SK-N-SH treated with all-trans-retinoic acid at 6 μM for 48 hours (cell line): ENCODE data around the gene RXRA.

ENCODE experiments used
- ATAC-seq: fragments of 200-7000 bp; cut with Tn5 transposase; 3 replicates; pipeline ENCODE4 v1.9.1; 2020; ENCODE audit warnings: mild to moderate bottlenecking, moderate library complexity
- ARNTL ChIP-seq: fragments of 450-650 bp; formaldehyde crosslinking; IDR thresholded peaks from 2 replicates; pipeline ENCODE4 v1.5.0; 2020; ENCODE audit warnings: low read depth, mild to moderate bottlenecking, moderate library complexity, borderline replicate concordance
- BACH2 ChIP-seq: fragments of 250-450 bp; sonication (Bioruptor Pico); IDR thresholded peaks from 2 replicates; pipeline ENCODE4 v1.9.0; 2021; ENCODE audit warnings: mild to moderate bottlenecking, borderline replicate concordance
- CREB5 ChIP-seq: fragments of 250-450 bp; sonication (Bioruptor Pico); IDR thresholded peaks from 2 replicates; pipeline ENCODE4 v1.5.1; 2020; ENCODE audit warnings: low read depth, mild to moderate bottlenecking, moderate library complexity
- CSDC2 ChIP-seq: fragments of 250-450 bp; sonication (Bioruptor Pico); IDR thresholded peaks from 2 replicates; pipeline ENCODE4 v1.5.0; 2020; ENCODE audit warnings: mild to moderate bottlenecking, moderate library complexity
- CSRNP3 ChIP-seq: fragments of 250-450 bp; sonication (Bioruptor Pico); IDR thresholded peaks from 2 replicates; pipeline ENCODE4 v1.5.1; 2021; ENCODE audit warnings: mild to moderate bottlenecking, moderate library complexity
- ESRRG ChIP-seq: fragments of 250-450 bp; sonication (Bioruptor Pico); IDR thresholded peaks from 2 replicates; pipeline ENCODE4 v1.6.1; 2021; ENCODE audit warnings: mild to moderate bottlenecking
- GLIS3 ChIP-seq: fragments of 250-450 bp; sonication (Bioruptor Pico); IDR thresholded peaks from 2 replicates; pipeline ENCODE4 v1.5.0; 2020; ENCODE audit warnings: mild to moderate bottlenecking, moderate library complexity
- ISL1 ChIP-seq: fragments of 250-450 bp; sonication (Bioruptor Pico); IDR thresholded peaks from 2 replicates; pipeline ENCODE4 v2.1.2; 2022; ENCODE audit warnings: mild to moderate bottlenecking, moderate library complexity
- OSR1 ChIP-seq: fragments of 250-450 bp; sonication (Bioruptor Pico); IDR thresholded peaks from 2 replicates; pipeline ENCODE4 v1.8.0; 2022; ENCODE audit warnings: moderate library complexity, mild to moderate bottlenecking, inconsistent platforms
- POU6F1 ChIP-seq: fragments of 250-450 bp; sonication (Bioruptor Pico); IDR thresholded peaks from 2 replicates; pipeline ENCODE4 v1.8.0; 2021; ENCODE audit warnings: low read depth, mild to moderate bottlenecking, moderate library complexity, borderline replicate concordance
- PPARA ChIP-seq: fragments of 250-450 bp; sonication (Bioruptor Pico); IDR thresholded peaks from 2 replicates; pipeline ENCODE4 v1.5.0; 2020; ENCODE audit warnings: mild to moderate bottlenecking, borderline replicate concordance
- RARB ChIP-seq: fragments of 250-450 bp; sonication (Bioruptor Pico); IDR thresholded peaks from 2 replicates; pipeline ENCODE4 v1.8.0; 2021; ENCODE audit warnings: mild to moderate bottlenecking, moderate library complexity
- SNAI2 ChIP-seq: fragments of 250-450 bp; sonication (Bioruptor Pico); IDR thresholded peaks from 2 replicates; pipeline ENCODE4 v1.5.0; 2020; ENCODE audit warnings: mild to moderate bottlenecking, moderate library complexity
- TCF4 ChIP-seq: fragments of 250-450 bp; sonication (Bioruptor Pico); IDR thresholded peaks from 2 replicates; pipeline ENCODE4 v1.8.0; 2021; ENCODE audit warnings: mild to moderate bottlenecking, moderate library complexity, borderline replicate concordance
- TOX ChIP-seq: fragments of 250-450 bp; sonication (Bioruptor Pico); IDR thresholded peaks from 2 replicates; pipeline ENCODE4 v1.8.0; 2021; ENCODE audit warnings: mild to moderate bottlenecking, moderate library complexity, borderline replicate concordance
- ZC3H10 ChIP-seq: fragments of 250-450 bp; sonication (Bioruptor Pico); IDR thresholded peaks from 2 replicates; pipeline ENCODE4 v1.5.1; 2021; ENCODE audit warnings: mild to moderate bottlenecking, moderate library complexity
- ZFP3 ChIP-seq: fragments of 250-450 bp; sonication (Bioruptor Pico); IDR thresholded peaks from 2 replicates; pipeline ENCODE4 v1.5.0; 2020; ENCODE audit warnings: mild to moderate bottlenecking, moderate library complexity
- ZFP30 ChIP-seq: fragments of 450-650 bp; formaldehyde crosslinking; IDR thresholded peaks from 2 replicates; pipeline ENCODE4 v1.5.0; 2022; ENCODE audit warnings: mild to moderate bottlenecking, moderate library complexity
- ZNF565 ChIP-seq: fragments of 450-650 bp; formaldehyde crosslinking; conservative IDR thresholded peaks from 2 replicates; pipeline ENCODE4 v1.5.0; 2020; ENCODE audit warnings: low read depth, mild to moderate bottlenecking, moderate library complexity
- ZNF70 ChIP-seq: fragments of 450-650 bp; formaldehyde crosslinking; IDR thresholded peaks from 2 replicates; pipeline ENCODE4 v1.5.0; 2020; ENCODE audit warnings: mild to moderate bottlenecking, moderate library complexity
- ZNF8 ChIP-seq: fragments of 450-650 bp; formaldehyde crosslinking; IDR thresholded peaks from 2 replicates; pipeline ENCODE4 v1.5.0; 2020; ENCODE audit warnings: mild to moderate bottlenecking, moderate library complexity
- TF ChIP-seq, protein P1 (sequence below): fragments of 250-450 bp; sonication (Bioruptor Pico); IDR thresholded peaks from 2 replicates; pipeline ENCODE4 v1.8.0; 2020; ENCODE audit warnings: mild to moderate bottlenecking, moderate library complexity, borderline replicate concordance

Gene RXRA

GRCh38 chr9:134291452-134291881, 34.8 kb upstream of the RXRA start:
- ATAC-seq: no peak

GRCh38 chr9:134291961-134292871, 34.0 kb upstream of the RXRA start:
- no peak for ATAC-seq
- TF ChIP-seq ZNF8 (CRISPR knock-in tag): no peak
- TF ChIP-seq PPARA (CRISPR knock-in tag): no peak
- no peak for TF ChIP-seq CSDC2
- TF ChIP-seq CSRNP3 (CRISPR knock-in tag): no peak
- TF ChIP-seq OSR1 (CRISPR knock-in tag): no peak
- no peak for TF ChIP-seq RARB
- TF ChIP-seq TOX (CRISPR knock-in tag): no peak
- no peak for TF ChIP-seq TCF4 (CRISPR knock-in tag)
- TF ChIP-seq ARNTL: no peak
- TF ChIP-seq ZNF70: no peak
- no peak for TF ChIP-seq ZFP30 (CRISPR knock-in tag)
- no peak for TF ChIP-seq BACH2 (CRISPR knock-in tag)
- no peak for TF ChIP-seq CREB5 (CRISPR knock-in tag)
- no peak for TF ChIP-seq SNAI2 (CRISPR knock-in tag)
- TF ChIP-seq POU6F1: no peak
- TF ChIP-seq ZNF565 (CRISPR knock-in tag): no peak
- no peak for TF ChIP-seq ZC3H10 (CRISPR knock-in tag)

More at GRCh38 chr9:134291452-134291881, 34.8 kb upstream of the RXRA start:
- TF ChIP-seq ISL1 (CRISPR knock-in tag) (no peak), TCF4 (CRISPR knock-in tag) (no peak), ZNF70 (no peak), ZFP3 (no peak), ZNF565 (CRISPR knock-in tag) (no peak), OSR1 (CRISPR knock-in tag) (no peak), PPARA (CRISPR knock-in tag) (no peak), CSDC2 (no peak), ZFP30 (CRISPR knock-in tag) (no peak), TOX (CRISPR knock-in tag) (no peak), ESRRG (CRISPR knock-in tag) (no peak), ZC3H10 (CRISPR knock-in tag) (no peak), GLIS3 (CRISPR knock-in tag) (no peak), ZNF8 (CRISPR knock-in tag) (no peak), RARB (no peak)
- TF ChIP-seq, all 23 proteins: peak for 0

GRCh38 chr9:134293031-134293521, 33.2 kb upstream of the RXRA start:
- ATAC-seq: peak; percentile 5; the same call in 2 of the 3 replicates

More at GRCh38 chr9:134293031-134293521, 33.2 kb upstream of the RXRA start:
- TF ChIP-seq ZNF565 (CRISPR knock-in tag) (no peak), SNAI2 (CRISPR knock-in tag) (no peak), TCF4 (CRISPR knock-in tag) (no peak), ZNF70 (no peak), CSDC2 (no peak), ZFP30 (CRISPR knock-in tag) (no peak), CREB5 (CRISPR knock-in tag) (no peak)
- TF ChIP-seq, protein P1, sequence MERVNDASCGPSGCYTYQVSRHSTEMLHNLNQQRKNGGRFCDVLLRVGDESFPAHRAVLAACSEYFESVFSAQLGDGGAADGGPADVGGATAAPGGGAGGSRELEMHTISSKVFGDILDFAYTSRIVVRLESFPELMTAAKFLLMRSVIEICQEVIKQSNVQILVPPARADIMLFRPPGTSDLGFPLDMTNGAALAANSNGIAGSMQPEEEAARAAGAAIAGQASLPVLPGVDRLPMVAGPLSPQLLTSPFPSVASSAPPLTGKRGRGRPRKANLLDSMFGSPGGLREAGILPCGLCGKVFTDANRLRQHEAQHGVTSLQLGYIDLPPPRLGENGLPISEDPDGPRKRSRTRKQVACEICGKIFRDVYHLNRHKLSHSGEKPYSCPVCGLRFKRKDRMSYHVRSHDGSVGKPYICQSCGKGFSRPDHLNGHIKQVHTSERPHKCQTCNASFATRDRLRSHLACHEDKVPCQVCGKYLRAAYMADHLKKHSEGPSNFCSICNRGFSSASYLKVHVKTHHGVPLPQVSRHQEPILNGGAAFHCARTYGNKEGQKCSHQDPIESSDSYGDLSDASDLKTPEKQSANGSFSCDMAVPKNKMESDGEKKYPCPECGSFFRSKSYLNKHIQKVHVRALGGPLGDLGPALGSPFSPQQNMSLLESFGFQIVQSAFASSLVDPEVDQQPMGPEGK (CRISPR knock-in tag): no peak
